Activated CD4-positive, alpha-beta T cell treated with anti-CD3 and anti-CD28 coated beads, Interleukin-2, amount 50 U/mL, for 16 hours (primary cell): Measurements from ENCODE around the gene BLTP2.
"Not testable (repeated sequence)": the region's sequence is repeated elsewhere in the genome, so short reads cannot be mapped to it uniquely, and the experiment has no call there.

Experiments
- DNase-seq: peaks from one replicate; pipeline ENCODE4 v3.0.0-alpha.2; 2020

BLTP2 gene

DNA sequence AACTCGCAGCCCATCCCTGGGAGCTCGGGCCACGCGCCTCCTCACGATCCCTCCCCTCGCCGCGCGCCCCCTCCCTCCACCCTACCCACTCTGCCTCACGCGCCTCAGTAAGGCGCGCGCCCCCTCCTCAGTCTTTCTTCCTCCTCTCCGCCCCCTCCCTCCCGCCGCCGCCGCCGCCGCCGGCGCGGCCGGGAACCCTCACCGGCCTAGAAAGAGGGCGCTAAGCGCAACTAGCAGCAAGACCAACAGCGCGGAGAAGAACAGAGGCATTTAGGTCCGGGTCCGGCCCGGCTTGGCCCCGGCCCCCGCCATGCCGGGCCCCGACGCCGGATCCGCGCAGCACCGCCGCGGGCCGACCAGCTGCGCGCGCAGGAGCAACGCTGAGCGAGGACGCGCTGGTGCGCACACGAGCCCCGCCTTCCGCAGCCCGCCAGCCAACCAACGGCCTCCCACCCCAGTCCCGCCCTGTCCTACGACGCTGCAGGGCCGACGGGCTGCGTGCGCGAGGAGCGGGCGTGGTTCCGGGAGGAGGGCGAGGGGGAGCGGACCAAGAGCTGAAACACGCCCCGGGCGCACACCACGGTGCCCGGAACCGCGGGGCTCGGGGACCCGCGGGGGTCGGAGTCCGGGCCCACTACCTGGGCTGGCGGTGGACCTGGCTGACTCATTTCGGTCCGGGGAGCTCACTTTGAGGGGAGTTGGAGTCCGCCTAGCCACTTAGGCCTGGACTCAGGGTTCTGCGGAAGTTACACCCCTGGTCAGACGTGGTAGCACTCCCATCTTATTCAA, at the start of gene BLTP2:
BLTP2 (minus strand) TSS at position 372 of the 789 bp plus-strand sequence; CDS start at position 270, 102 bp downstream.
- peak; percentile 97 for DNase-seq

DNA sequence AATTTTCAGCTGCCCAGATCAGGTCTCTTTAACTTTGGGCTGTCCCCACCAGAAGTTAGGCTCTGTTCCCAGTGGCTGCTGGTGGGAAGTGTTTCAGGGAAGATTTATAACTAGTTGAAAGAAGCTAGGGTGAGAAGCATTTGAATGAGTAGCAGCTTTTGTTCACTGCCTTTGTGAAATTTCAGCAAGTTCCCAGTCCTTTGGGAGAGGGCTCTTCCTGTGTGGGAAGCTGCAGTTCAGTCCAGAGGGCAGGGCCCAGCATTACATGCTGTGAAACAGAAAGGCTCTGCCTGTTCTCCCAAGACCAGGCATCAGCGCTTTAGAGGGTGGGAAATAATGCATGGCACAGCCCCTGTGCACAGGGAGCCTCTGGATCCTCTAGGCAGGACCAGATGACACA, 48.9 kb upstream of the BLTP2 start:
- no peak for DNase-seq

DNA sequence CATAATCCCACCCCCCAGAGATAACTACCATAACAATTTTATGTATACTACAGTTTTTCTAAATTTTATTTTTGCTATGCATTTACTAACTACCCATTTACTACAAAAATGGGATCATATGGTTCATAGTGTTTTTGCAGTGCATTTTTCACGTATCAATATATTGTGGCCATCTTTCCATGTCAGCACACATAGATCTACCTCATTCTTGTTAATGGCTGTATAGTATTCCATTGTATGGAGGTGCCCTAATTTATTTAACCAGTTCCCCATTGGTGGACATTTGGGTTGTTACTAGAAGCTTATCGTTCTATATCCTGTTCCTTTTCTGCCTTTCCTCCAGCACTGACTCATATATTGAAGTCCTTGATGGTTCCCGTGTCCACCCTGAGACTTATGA, 44.1 kb upstream of the BLTP2 start:
- no peak for DNase-seq

DNA sequence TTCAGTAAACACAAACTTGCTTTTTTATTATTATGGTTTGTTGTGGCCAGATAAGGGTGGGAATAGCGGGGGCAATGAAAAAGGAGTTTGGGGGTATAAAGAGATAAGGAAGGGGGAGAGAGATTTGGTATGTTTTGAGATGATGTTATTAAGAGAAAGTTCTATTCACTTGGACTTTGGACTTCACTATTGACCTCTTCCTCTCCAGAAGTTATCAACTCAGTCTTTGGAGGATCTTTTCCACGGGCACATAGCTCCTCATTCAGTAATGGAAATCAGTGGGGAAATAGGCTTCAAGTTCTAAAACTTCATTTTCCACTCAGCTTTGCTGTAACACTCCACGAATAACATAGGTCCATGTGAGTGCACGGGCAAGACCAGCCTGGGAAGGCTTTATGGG, 43.5 kb upstream of the BLTP2 start:
- DNase-seq, result no peak

DNA sequence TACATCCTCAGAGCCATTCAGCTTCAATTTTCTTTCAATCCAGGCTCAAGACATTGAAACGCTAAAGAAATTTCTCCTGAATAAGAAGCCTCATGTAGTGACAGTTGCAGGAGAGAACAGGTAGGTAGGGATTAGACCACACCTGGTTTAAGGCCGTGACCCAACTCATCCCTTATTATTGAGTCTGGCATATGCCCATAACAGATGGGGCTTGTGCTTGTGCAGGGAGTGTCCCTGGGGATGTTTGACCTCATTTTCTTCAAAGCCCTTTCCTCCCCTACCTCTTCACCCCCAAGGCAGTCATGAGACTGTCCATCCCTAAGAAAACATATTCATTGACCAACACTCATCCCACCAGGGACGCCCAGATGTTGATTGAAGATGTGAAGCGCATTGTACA, 41.3 kb upstream of the BLTP2 start:
- no peak for DNase-seq

DNA sequence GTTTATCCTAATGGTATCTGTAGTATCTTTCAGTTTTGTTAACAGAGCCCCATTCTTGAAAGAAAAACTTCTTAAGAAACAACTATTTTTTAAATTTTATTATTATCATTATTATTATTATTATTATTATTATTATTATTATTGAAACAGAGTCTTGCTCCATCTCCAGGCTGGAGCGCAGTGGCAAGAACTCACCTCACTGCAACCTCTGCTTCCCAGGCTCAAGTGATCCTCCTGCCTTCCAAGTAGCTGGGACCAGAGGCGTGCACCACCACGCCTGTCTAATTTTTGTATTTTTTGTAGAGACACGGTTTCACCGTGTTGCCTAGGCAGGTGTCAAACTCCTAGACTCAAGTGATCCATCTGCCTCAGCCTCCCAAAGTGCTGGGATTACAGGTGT, 40.4 kb upstream of the BLTP2 start:
- no peak for DNase-seq

DNA sequence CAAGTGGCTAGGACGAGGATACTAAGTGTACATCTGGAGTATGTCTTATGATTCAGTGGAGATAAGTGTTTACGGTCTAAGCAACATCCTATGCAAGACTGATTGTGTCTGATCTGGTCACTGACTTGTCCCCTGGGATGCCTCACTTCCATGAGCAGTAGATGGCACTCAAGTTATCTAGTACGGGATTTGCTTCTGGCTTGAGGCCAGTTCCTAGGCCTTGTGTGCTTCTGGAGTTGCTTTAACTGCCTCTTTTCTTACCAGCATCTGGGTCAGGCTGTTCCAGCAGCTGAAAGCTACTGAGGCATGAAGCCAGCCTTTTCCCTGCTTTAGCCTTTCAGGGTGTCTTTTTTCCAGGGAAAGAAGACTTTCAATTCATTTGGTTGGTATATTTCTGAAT, 40.0 kb upstream of the BLTP2 start:
- no peak for DNase-seq

DNA sequence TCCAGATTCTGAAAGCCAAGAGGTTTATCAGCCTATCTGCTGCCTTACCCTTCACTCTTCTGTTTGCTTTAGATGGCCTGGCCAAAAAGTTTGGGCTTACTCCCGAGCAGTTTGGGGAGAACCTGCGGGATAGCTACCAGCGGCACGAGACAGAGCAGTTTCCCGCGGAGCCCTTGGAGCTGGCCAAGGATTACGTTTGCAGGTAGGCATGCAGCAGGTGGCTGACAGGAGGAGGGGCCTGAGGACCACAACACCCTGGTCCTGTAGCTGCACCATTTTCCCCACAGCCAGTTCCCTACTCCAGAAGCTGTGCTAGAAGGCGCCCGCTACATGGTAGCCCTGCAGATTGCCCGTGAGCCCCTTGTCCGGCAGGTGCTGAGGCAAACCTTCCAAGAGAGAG, 37.7 kb upstream of the BLTP2 start:
- no peak for DNase-seq

DNA sequence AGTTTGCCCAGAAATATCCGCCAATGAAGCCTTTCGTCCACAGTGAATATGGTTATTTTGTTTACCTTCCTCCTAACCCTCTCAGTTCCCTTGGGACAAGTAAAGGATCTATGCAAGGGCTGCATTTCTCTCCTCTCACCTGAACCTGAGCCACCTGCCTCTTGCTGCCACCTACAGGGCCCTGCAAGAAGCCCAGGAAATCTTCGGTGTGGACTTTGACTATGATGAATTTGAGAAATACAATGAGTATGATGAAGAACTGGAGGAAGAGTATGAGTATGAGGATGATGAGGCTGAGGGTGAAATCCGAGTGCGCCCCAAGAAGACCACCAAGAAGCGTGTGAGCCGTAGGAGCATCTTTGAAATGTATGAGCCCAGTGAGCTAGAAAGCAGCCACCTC, 31.0 kb upstream of the BLTP2 start:
- DNase-seq, result peak; percentile 10

DNA sequence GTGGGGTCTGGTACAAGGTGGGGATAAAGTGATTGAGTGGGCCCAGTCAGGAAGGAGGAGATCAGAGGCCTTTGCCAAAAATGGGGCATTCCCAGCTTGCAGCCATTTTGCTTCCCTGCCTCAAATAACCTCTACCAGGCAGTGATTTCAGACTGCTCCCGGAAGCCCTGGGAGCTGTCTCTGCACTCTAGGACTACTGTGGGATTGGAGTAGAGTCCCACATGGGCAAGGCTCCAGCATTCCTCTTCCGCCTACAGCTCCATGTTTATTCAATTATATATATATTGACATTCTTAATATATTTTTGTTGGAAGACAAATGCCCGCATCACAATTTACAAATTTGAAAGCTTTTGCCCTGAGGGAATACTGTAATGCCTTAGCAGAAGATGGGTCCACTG, 30.5 kb upstream of the BLTP2 start:
- no peak for DNase-seq

DNA sequence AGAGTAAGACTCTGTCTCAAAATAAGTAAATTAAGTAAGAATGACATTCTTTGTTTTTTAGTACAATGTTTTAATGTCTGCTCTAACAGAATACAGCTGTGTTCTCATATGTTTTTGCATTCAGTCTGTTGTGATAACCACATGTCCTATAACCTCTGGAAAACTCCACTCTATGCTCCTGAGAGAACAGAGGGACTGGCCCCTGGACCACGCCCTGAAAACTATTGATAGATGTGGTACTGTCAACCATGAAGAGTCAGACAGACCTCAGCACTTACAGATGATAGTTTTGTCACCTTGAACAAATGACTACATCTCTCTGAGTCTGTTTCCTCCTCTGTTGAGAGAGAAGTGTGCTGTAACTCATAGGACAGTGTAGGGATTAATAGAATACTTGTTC, 25.0 kb upstream of the BLTP2 start:
- no peak for DNase-seq

DNA sequence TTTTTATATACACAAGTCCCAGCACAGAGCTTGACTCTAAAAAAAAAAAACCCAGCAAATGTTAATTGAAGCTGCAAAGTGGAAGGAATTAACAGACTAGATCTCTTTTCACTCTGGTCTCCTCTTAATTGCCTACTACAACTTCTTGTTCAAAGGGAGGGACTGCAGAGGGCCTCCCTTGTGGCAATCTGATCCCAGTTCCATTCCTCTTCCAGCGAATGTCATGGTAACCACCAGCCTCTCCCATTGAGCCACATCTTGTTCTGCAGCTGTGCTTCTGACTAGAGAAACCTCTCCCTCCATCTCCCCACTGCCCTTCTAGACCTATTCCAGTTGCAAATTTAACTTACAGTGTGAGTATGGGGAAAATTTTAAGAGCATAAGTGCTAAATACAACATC, 22.9 kb upstream of the BLTP2 start:
- no peak for DNase-seq

DNA sequence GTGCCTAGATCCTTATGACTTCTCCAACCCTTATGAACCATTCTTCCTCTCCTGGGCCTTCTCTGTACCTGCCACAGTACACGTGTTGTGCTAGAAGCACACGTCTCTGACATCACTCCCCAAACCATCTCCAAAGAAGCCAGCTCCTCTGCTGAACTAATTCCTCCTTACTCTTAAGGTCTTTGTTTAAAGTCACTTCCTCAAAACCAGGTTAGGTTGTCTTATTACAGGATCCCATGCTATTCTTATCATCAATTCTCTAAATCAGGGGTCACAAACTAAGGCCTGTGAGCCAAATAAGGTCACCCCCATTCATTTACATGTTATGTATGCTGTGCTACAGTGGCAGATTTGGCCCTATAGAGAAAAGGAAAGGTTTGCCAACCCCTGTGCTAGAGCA, 21.0 kb upstream of the BLTP2 start:
- DNase-seq, result no peak

DNA sequence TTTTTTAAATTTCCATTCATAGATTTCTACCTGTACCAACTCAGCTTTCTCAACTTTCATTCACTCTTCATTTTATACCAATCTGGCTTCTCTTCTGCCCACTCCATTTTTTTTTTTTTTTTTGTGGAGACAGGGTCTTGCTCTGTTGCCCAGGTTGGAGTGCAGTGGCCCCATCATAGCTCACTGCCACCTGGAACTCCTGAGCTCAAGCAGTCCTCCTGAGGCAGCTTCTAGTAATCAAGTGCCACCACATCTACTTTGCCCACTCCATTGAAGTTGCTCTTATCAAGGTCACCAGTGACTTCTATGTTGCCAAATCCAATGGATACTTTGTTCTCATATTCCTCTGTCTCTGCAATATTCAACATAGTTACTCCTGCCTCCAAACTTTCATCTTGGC, 18.8 kb upstream of the BLTP2 start:
- DNase-seq, result no peak

DNA sequence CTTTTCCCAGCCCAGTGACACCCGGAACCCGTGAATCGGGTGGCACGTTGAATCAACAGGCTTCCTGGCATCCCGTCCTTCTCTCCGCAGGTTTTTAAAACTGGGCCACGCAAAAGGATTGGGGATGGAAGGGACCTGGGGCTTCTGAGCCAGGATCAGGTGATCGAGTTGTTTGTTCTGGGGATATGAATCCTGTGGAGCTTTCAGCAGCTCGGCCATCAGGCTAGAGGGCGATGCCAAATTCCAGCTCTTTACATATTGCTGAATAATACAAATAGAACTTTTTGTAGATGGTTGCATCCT, 17.5 kb upstream of the BLTP2 start:
- DNase-seq, result no peak

DNA sequence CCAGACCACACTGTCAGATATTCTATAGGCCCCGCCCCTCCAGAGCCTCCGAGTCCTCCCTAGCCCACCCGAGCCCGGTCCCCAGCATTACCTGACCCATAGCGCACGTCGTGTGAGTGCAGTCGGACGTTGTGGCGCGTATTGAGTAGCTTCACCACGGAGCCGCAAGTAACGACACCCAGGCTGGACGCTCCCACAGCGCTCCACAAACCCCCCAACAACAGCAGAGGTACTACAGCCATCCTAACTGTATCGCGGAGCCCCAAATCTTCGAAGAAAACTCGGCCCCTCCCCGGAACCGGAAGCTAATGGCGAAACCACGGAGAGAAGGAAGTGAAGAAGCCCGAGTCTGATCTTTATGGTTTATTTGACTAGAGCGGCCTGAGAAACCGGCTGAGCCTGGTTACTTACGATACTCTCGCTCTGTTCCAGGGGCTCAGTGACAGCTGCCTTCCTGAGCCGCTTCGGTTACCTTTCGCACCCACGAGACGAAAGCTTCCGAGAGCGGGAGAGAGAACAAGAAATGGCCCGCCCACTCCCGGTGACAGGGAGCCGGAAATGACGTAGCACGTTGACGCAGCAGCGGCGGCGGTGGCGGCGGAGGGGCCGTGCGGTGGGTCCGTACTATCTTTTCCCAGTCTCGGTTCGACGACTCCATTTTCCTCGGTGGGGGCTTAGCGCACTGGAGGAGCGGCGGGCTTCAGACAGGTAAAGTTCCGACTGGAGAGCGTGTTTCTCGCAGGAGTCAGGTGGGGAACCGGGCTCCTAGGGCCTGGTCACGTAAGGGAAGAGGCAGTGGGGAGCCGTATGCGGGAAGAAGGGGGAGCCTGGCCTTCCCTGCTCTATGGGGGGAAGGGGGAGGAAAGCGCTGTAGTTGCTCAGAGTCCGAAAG, 16.9 kb upstream of the BLTP2 start, which contains the start of the genes SDF2 and SUPT6H:
SDF2 (minus strand) TSS at position 272 of the 892 bp plus-strand sequence; CDS start at position 242, 30 bp downstream.
SUPT6H (plus strand) TSS at position 571 of the 892 bp plus-strand sequence. CDS start 11,197 bp downstream, outside the sequence.
- peak; percentile 93 for DNase-seq

DNA sequence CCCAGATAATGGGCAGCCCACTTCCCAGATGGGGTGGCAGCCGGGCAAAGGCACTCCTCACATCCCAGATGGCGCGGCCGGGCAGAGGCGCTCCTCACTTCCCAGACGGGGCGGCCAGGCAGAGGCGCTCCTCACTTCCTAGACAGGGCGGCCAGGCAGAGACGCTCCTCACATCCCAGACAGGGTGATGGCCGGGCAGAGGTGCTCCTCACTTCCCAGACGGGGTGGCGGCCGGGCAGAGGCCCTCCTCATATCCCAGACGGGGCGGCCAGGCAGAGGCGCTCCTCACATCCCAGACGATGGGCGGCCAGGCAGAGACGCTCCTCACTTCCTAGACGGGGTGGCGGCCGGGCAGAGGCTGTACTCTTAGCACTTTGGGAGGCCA, 14.5 kb upstream of the BLTP2 start:
- DNase-seq, result not testable (repeated sequence)

DNA sequence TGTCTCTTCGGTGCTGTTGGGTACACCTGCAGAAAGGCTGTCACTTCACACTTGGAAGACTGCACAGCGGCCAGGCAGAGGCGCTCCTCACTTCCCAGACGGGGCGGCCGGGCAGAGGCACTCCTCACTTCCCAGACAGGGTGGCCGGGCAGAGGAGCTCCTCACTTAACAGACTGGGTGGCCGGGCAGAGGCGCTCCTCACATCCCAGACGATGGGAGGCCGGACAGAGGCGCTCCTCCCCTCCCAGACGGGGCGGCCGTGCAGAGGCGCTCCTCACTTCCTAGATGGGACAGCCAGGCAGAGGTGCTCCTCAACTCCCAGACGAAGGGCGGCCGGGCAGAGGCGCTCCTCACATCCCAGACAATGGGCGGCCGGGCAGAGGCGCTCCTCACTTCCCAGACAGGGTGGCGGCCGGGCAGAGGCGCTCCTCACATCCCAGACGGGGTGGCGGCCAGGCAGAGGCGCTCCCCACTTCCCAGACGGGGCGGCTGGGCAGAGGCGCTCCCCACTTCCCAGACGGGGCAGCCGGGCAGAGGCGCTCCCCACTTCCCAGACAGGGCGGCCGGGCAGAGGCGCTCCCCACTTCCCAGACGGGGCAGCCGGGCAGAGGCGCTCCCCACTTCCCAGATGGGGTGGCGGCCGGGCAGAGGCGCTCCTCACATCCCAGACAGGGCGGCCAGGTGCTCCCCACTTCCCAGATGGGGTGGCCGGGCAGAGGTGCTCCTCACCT, 14.0 kb upstream of the BLTP2 start:
- not testable (repeated sequence) for DNase-seq

DNA sequence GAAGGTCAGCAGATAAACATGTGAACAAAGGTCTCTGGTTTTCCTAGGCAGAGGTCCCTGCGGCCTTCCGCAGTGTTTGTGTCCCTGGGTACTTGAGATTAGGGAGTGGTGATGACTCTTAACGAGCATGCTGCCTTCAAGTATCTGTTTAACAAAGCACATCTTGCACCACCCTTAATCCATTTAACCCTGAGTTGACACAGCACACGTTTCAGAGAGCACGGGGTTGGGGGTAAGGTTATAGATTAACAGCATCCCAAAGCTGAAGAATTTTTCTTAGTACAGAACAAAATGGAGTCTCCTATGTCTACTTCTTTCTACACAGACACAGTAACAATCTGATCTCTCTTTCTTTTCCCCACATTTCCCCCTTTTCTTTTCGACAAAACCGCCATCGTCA, 13.4 kb upstream of the BLTP2 start:
- DNase-seq, result not testable (repeated sequence)

DNA sequence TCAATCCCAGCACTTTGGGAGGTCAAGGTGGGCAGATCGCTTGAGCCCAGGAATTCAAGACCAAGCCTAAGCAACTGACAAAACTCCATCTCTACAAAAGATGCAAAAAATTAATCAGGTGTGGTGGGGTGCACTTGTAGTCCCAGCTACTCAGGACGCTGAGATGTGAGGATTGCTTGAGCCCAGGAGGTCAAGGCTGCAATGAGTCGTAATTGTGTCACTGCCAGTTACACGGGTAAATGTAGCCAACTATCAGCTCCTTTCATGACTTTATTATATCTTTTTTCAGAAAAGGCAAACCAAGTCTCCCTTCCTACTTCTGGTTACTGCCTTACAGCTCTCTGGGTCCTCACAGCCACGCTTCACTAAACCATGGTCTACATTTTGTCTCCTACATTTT, 12.8 kb upstream of the BLTP2 start:
- DNase-seq, result no peak

DNA sequence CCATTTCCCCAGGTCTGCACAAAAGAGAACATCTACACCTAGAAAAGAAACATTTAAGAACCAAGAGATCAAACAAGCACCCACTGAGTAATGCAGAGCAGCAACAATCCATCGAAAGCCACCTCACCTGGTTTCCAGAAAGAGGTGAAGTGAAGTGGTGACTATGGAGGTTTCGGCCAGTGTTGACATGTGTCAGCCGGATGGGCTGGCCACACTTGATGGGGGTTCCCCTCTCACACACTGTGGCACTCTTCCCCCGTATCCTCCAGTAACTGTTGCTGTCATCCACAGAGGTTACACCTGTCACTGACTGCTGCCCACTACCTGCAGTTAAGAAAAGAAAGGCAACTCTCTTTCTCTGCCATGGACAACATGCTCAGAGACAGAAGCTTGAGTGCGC, 10.2 kb upstream of the BLTP2 start:
- DNase-seq, result no peak

DNA sequence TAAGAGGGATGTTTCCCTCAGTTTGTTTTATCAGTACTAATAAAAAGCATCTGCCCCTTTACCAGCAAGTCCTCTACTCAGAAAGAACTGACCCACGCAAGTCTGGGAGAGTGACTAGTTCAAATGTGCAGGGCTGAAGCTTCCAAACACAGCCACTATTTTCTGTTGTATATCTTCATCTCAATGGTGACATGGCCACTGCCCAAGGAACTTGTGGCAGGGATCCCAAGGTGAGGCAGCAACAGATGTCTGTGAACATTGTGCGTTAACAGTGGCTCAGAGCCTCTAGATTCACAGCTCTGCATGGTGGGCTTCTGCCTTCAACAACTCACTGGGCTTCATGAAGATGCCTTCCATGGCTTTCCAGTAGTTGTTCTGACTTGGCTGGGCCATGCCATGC, 3.7 kb upstream of the BLTP2 start:
- DNase-seq, result no peak

DNA sequence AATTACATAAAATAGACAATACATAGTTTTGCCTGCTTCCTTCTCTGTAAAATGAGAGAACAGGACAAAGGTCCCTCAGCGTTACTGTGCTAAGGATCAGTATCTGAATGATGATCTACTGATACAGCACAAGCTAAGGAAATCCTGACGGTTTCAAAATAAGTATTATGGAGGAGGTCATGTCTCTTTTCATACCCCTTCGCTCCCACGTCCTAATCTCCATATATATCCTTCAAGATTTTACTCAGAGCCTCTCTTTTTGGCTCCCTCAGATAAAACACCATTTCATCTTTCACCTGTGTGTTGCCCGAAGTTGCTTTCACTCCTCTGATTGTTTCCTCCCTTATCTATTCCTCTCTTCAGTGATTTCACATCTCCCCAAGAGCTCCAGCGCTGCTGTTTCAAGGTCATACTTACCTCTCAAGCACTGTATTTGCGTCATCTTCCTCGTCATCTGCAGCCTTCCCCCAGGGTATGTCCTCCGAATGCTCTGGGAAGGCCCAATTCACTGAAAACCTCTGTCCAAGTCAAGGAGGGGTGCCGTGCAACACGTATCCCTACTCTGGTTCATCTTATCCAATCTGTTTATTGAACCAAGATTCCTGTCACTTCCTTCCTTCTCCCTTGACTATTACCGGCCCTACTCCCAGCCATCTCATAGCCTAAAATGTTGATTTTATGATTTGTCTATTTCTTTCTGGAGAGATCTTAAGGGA, 1.2 kb upstream of the BLTP2 start:
- no peak for DNase-seq
